Hematopoietic multipotent progenitor cell treated with erythropoietin and hydrocortisone succinate and interleukin-3 and kit ligand, for 17 days (in vitro differentiated cells): Measurements from ENCODE around the gene UBE2E3.
"Not testable (repeated sequence)": the region's sequence is repeated elsewhere in the genome, so short reads cannot be mapped to it uniquely, and the experiment has no call there.

Experiments used
- DNase-seq: peaks from one replicate; pipeline ENCODE4 v3.0.0-alpha.2; 2015; ENCODE audit warnings: low spot score

UBE2E3 gene

GRCh38 chr2:181074457-181074856 is 94.1 kb downstream of the UBE2E3 start:
- no peak for DNase-seq

- DNase-seq, result no peak
These were observed 96.3 kb downstream of the UBE2E3 start for GRCh38 chr2:181076658-181077057.

GRCh38 chr2:181077128-181077709 is 96.8 kb downstream of the UBE2E3 start:
- peak; percentile 62 for DNase-seq

- no peak for DNase-seq
These were observed 102.7 kb downstream of the UBE2E3 start for GRCh38 chr2:181083140-181083539.

DNA sequence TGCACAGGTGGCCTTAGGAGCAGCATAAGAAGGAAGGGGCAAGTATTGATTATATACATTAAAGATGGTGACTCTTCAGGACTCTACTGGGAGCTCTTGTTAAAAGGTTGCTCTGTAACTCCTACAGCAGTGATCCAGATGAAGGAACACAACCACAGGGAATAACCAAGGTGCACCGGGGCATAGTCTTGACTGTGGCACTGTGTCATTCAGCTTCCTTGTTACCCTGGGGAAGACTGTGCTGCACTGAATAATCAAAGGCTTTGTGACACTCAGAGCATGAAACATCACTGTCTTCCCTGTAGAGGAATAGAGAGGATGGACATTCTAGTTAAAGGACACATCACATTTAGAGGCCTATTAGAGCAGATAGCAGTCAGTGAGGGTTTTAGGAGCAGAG is 105.3 kb downstream of the UBE2E3 start:
- DNase-seq, result no peak

GRCh38 chr2:181091920-181092319 is 111.5 kb downstream of the UBE2E3 start:
- not testable (repeated sequence) for DNase-seq

DNA sequence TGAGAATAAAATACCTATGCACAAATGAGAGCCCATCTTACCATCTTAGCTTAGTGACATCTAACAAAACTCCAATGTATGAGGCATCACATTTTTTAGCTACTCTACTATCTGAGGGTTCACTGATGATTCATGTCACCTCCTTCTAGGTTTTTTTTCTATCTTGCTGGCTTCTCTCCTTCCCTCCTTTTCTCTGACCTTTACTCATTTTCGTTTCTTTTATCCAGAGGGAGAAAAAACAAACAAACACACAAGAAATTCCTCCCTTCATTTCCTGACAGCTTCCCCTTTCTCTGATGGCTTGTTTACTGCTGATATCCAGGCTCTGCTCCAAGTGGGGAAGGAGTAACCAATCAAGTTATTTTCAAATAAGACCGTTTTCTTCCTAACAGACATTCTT is 115.1 kb downstream of the UBE2E3 start:
- DNase-seq, result no peak

DNA sequence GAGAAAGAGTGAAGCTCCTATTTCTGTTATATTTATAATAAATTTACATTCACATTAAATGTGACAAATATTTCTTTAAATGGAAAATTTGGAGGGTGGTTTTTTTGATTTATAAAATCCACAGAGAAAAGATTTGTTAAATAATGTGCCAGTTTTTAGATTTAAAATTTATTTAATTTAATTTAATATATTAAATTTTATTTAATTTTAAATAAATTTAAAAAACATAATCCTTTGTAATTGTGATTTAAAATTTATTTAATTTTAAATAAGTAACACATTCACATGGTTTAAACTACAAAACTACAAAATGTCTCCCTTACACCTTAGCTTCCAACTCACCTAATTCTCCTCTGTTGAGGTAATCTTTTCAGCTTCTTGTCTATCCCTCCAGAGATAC is 123.3 kb downstream of the UBE2E3 start:
- no peak for DNase-seq

DNA sequence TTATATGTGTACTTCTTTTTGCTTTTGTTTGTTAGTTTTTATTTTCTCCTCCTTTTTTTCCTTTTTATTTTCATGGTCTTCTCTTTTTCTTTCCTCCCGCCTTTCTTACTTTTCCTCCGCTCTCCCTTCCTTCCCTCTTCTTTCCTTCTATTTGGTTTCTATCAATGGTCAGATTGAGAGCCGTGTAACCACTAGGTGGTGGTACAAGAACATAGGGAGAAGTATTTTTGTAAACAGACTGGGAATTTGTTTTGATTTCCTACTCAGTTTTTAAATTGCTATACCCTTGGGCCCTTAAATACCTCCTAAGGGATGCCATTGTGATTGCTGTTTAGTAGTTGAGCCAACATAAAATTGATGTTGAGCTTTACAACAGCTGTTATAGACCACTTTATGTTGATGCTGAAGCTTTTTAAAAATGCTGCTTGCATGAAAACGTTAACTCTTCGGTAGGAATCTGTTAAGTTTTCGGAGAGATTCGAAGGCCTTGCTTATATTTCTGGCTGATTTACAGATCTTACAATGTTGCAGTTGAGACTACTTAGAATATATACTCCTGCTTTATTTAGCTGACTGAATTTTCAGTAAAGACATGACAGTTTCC is 124.2 kb downstream of the UBE2E3 start:
- peak; percentile 52 for DNase-seq

DNA sequence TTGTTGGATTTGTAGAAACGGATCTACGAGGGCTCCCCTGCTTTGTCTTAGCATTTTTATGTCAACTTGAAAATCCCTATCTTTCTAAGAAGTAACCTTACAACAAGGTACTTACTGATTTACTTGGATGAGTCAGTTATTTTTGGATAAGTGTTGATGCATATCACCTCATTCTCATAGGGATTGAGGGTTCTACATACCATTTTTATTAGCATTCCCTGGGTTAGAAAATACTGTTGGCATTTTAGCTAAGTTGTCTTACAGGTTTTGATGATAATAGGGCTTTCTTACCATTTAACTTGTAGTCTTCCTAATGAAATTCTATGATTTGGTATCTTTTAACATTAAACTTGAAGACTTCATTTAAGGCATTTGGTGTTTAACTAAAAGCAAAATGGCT is 125.2 kb downstream of the UBE2E3 start:
- no peak for DNase-seq

DNA sequence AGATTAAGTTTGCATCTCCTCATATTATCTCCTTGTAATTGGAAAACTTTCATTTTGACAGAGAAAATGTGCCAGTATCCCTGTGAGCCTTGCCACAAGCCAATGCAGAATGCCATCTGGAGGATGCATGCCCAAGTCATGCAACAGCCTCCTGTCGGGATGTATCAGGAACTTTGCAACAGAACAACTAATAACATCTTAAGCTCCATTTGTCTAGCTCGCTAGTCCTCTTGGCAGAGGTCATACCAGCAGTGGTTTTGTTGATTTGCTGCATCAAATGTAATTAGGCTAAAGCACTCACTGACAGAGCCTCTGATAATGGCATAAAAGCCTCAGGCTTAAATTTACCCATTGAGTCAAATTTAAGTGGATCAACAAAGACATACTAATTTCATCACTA is 125.8 kb downstream of the UBE2E3 start:
- no peak for DNase-seq

DNA sequence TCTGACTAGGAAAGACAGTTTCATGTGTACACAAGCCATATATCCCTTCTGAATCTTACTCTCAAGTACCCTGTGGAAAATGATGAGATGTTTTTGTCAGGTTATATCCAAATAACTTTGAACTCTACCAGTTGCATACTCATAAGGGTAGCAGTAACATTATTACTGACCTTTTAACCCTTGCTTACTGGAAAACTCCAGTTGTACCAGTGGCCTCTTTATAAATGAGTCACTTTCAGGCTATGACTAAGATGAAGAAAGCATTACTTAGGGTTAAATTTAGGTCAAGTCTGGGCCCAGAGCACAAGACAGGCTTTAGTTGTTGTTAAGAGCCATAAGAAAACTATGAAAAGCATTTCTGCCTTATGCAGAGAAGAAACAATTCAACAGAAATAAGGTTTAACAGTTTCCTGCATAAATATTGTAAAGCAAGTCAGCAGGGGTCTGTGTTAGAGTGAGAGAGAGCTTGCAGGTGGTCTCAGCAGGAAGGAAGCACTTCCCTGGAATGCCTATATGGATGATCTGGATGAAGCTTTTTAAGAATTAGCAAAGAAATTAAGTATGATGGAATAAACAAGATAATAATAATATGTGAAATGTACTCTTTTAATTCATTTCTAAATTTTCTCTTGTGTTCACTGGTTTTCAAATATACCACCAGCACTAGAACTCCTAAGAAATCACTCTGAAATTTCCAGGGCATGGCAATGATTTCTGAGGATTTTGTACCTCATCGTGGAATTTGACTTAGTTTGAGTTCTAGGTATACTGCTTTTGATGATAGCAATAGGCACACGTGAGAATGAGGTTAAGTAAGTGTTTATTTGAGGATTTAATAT is 126.6 kb downstream of the UBE2E3 start:
- DNase-seq, result no peak

GRCh38 chr2:181107628-181107945 is 127.2 kb downstream of the UBE2E3 start:
- no peak for DNase-seq

- DNase-seq, result no peak
These were observed 130.7 kb downstream of the UBE2E3 start for GRCh38 chr2:181111059-181111458.

DNA sequence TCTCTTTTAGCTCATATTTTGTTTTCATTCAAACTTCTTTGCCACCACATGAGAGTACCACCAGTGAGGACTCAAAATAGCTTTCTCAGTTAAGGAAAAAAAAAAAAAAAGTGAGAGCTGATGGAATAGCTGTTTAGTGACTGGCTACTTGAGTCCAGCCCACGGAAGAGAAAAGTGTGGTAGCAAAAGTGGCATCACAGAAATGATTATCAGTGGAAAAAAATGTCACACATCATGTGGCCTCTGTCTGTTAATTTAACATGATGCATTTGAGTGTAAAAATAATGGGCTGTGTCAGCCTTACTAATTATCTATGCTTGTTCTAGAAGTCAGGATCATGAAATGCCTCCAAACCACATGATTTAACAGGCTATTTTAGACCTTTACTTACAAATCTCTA is 132.5 kb downstream of the UBE2E3 start:
- no peak for DNase-seq
